ENCODE results near the gene SPANXB1.
"Not testable (repeated sequence)": the region's sequence is repeated elsewhere in the genome, so short reads cannot be mapped to it uniquely, and the experiment has no call there.

The SPANXB1 gene

GRCh38 chrX:141002568-141002967 lies at the start of gene SPANXB1:
TSS of gene SPANXB1 (plus strand) at chrX:141002594. CDS start at chrX:141002694, 100 bp downstream.
- not testable (repeated sequence) for H3K4me3 ChIP-seq (ENCODE audit: low read length); H3K36me3 ChIP-seq (ENCODE audit: control insufficient read depth, low read length); H3F3A ChIP-seq (ENCODE audit: control insufficient read depth, insufficient read depth); H3K27ac ChIP-seq (ENCODE audit: low read depth, low read length); H3K4me2 ChIP-seq (ENCODE audit: low read length); H3K9me2 ChIP-seq (replicated peaks; ENCODE audit: control insufficient read depth, low read length); H3K9me3 ChIP-seq (ENCODE audit: control insufficient read depth, insufficient read depth, low read length); H3K79me2 ChIP-seq (ENCODE audit: control insufficient read depth, low read length); H3K4me1 ChIP-seq (ENCODE audit: control insufficient read depth, low read length); H4K20me1 ChIP-seq (ENCODE audit: control insufficient read depth, insufficient read depth, low read depth, low read length); H3K27me3 ChIP-seq (ENCODE audit: control insufficient read depth, low read length)

- H3K4me3 ChIP-seq (ENCODE audit: low read length), result no peak overlapping the region
Measured at GRCh38 chrX:140967036-140967435, 35.4 kb upstream of the SPANXB1 start.

DNA sequence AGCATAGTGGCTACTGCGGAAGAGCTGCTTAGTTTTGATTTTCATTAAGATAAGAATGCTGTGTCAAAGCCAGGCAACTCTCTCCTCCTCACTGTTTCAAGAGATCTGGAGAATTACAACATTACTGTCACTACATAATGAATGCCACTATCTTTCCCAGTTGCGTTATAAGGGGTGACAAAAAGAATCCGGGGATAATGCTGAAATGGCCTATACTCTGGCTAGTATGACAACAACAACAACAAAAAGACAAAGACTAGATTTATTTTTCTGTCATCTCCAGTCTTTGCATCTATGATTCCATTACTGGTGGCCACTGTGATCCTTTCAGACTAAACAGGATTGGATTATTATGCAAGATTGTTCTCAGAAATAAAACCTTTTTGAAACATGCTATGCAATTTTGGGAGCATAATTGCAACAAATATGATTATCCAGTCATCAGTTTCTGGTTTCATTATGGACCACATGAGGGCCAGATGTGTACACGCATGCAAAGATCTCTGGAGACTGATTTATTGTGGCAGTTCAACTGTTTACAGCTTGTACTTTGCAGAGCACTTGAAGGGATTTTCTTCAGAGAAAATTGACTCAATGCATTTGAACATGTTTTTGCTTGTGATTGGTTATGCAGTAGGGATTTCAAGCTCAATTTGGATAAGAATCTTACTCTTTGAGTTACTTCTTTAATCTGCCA lies 31.1 kb upstream of the SPANXB1 start:
- H3K36me3 ChIP-seq (ENCODE audit: control insufficient read depth, low read length), result no peaks in the 10 kb centered on the region
- no peak overlapping the region for H3K27ac ChIP-seq (ENCODE audit: low read depth, low read length)
- no peaks in the 10 kb centered on the region for H3K27me3 ChIP-seq (ENCODE audit: control insufficient read depth, low read length)
- no peak overlapping the region for H3K4me3 ChIP-seq (ENCODE audit: low read length)
- H4K20me1 ChIP-seq (ENCODE audit: control insufficient read depth, insufficient read depth, low read depth, low read length), result no peaks in the 10 kb centered on the region
- H3K4me2 ChIP-seq (ENCODE audit: low read length), result no peak overlapping the region
- TF ChIP-seq EZH2phosphoT487 (IDR thresholded peaks at IDR 0.05; ENCODE audit: borderline replicate concordance, low read length) (no peak), CTCF (IDR thresholded peaks at IDR 0.05; ENCODE audit: low read depth, low read length, poor library complexity, severe bottlenecking) (no peak)
- H3F3A ChIP-seq (ENCODE audit: control insufficient read depth, insufficient read depth), result no peaks in the 10 kb centered on the region
- H3K9me3 ChIP-seq (ENCODE audit: control insufficient read depth, insufficient read depth, low read length), result no peaks in the 10 kb centered on the region
- no peaks in the 10 kb centered on the region for H3K79me2 ChIP-seq (ENCODE audit: control insufficient read depth, low read length)
- no peaks in the 10 kb centered on the region for H3K9me2 ChIP-seq (replicated peaks; ENCODE audit: control insufficient read depth, low read length)
- no peaks in the 10 kb centered on the region for H3K4me1 ChIP-seq (ENCODE audit: control insufficient read depth, low read length)

More at GRCh38 chrX:140967036-140967435, 35.4 kb upstream of the SPANXB1 start:
- H3K9me2 ChIP-seq (replicated peaks; ENCODE audit: control insufficient read depth, low read length), result no peaks in the 10 kb centered on the region
- H3F3A ChIP-seq (ENCODE audit: control insufficient read depth, insufficient read depth), result no peaks in the 10 kb centered on the region
- no peaks in the 10 kb centered on the region for H3K4me1 ChIP-seq (ENCODE audit: control insufficient read depth, low read length)
- no peak for TF ChIP-seq CTCF (IDR thresholded peaks at IDR 0.05; ENCODE audit: low read depth, low read length, poor library complexity, severe bottlenecking)
- TF ChIP-seq EZH2phosphoT487 (IDR thresholded peaks at IDR 0.05; ENCODE audit: borderline replicate concordance, low read length), result no peak
- H3K9me3 ChIP-seq (ENCODE audit: control insufficient read depth, insufficient read depth, low read length), result no peaks in the 10 kb centered on the region
- H3K36me3 ChIP-seq (ENCODE audit: control insufficient read depth, low read length), result no peaks in the 10 kb centered on the region
- H3K79me2 ChIP-seq (ENCODE audit: control insufficient read depth, low read length), result no peaks in the 10 kb centered on the region
- no peaks in the 10 kb centered on the region for H4K20me1 ChIP-seq (ENCODE audit: control insufficient read depth, insufficient read depth, low read depth, low read length)
- H3K27ac ChIP-seq (ENCODE audit: low read depth, low read length), result no peak overlapping the region
- H3K4me2 ChIP-seq (ENCODE audit: low read length), result no peak overlapping the region
- no peaks in the 10 kb centered on the region for H3K27me3 ChIP-seq (ENCODE audit: control insufficient read depth, low read length)

- no peak overlapping the region for H3K4me2 ChIP-seq (ENCODE audit: low read length)
- H3K79me2 ChIP-seq (ENCODE audit: control insufficient read depth, low read length), result no peaks in the 10 kb centered on the region
- no peaks in the 10 kb centered on the region for H3K9me3 ChIP-seq (ENCODE audit: control insufficient read depth, insufficient read depth, low read length)
- H3F3A ChIP-seq (ENCODE audit: control insufficient read depth, insufficient read depth), result no peaks in the 10 kb centered on the region
- H3K9me2 ChIP-seq (replicated peaks; ENCODE audit: control insufficient read depth, low read length), result no peaks in the 10 kb centered on the region
- TF ChIP-seq CTCF (IDR thresholded peaks at IDR 0.05; ENCODE audit: low read depth, low read length, poor library complexity, severe bottlenecking) (no peak), EZH2phosphoT487 (IDR thresholded peaks at IDR 0.05; ENCODE audit: borderline replicate concordance, low read length) (no peak)
- no peak overlapping the region for H3K27ac ChIP-seq (ENCODE audit: low read depth, low read length)
- no peaks in the 10 kb centered on the region for H4K20me1 ChIP-seq (ENCODE audit: control insufficient read depth, insufficient read depth, low read depth, low read length)
- no peaks in the 10 kb centered on the region for H3K27me3 ChIP-seq (ENCODE audit: control insufficient read depth, low read length)
- H3K4me3 ChIP-seq (ENCODE audit: low read length), result no peak overlapping the region
- H3K36me3 ChIP-seq (ENCODE audit: control insufficient read depth, low read length), result no peaks in the 10 kb centered on the region
- no peaks in the 10 kb centered on the region for H3K4me1 ChIP-seq (ENCODE audit: control insufficient read depth, low read length)
Measured at GRCh38 chrX:140975472-140975871, 26.9 kb upstream of the SPANXB1 start.
